Activated T-cell treated with anti-CD3 and anti-CD28 coated beads for 48 hours (primary cell): Measurements from ENCODE around the gene SUSD5.
"Not testable (repeated sequence)": the region's sequence is repeated elsewhere in the genome, so short reads cannot be mapped to it uniquely, and the experiment has no call there.

ENCODE experiments used
- DNase-seq: peaks from one replicate; pipeline ENCODE4 v3.0.0-alpha.2; 2020; ENCODE audit warnings: low read depth

The SUSD5 gene

GRCh38 chr3:33115024-33115768 lies 103.4 kb downstream of the SUSD5 start:
- DNase-seq, result no peak

- DNase-seq, result no peak
Observed at GRCh38 chr3:33114622-33115023, 104.0 kb downstream of the SUSD5 start.

- DNase-seq, result peak; percentile 84
Observed at GRCh38 chr3:33113772-33114621, 104.6 kb downstream of the SUSD5 start, which contains the start of gene CRTAP. TSS of gene CRTAP (plus strand) at chr3:33114014. CDS start at chr3:33114078, 64 bp downstream.

GRCh38 chr3:33111581-33111980 lies 107.0 kb downstream of the SUSD5 start:
- DNase-seq, result no peak

- DNase-seq, result not testable (repeated sequence)
Observed at GRCh38 chr3:33106854-33107253, 111.8 kb downstream of the SUSD5 start.

- DNase-seq, result no peak
Observed at GRCh38 chr3:33105341-33105948, 113.2 kb downstream of the SUSD5 start.

- DNase-seq, result no peak
Observed at GRCh38 chr3:33104803-33105202, 113.8 kb downstream of the SUSD5 start.

GRCh38 chr3:33103480-33103879 lies 115.1 kb downstream of the SUSD5 start:
- DNase-seq, result no peak

- DNase-seq, result no peak
Observed at GRCh38 chr3:33103034-33103433, 115.6 kb downstream of the SUSD5 start.

- no peak for DNase-seq
Observed at GRCh38 chr3:33100229-33100628, 118.4 kb downstream of the SUSD5 start.
